Measurements from ENCODE around the gene SASH1. TPM values are rescaled to one million over a fixed set of nuclear protein-coding genes. Genes with fewer than 3 reads are reported as not detected.

Gene SASH1
- total RNA-seq, 1 donor from 2014 or later = 28.7 TPM

- no peaks in the 10 kb centered on the region for H3K9me3 Mint-ChIP-seq
- H3K27ac Mint-ChIP-seq = no peak overlapping the region
- H3K27me3 Mint-ChIP-seq (ENCODE audit: low read depth) = no peaks in the 10 kb centered on the region
- peaks cover 9% of the 10 kb centered on the region for H3K4me1 Mint-ChIP-seq
- H3K36me3 Mint-ChIP-seq = no peaks in the 10 kb centered on the region
- no peak for DNase-seq (ENCODE audit: low spot score in 2 of 2, unreplicated experiment in 2 of 2)
- H3K4me3 Mint-ChIP-seq = no peak overlapping the region
- no peak for TF ChIP-seq CTCF (IDR thresholded peaks at IDR 0.05; ENCODE audit: unreplicated experiment)
Measured at GRCh38 chr6:148311966-148312669, 30.5 kb upstream of the SASH1 start.

- Mint-ChIP-seq H3K4me3 (no peak overlapping the region), H3K27ac (no peak overlapping the region), H3K36me3 (no peaks in the 10 kb centered on the region), H3K9me3 (no peaks in the 10 kb centered on the region), H3K4me1 (no peaks in the 10 kb centered on the region), H3K27me3 (ENCODE audit: low read depth) (no peaks in the 10 kb centered on the region)
- TF ChIP-seq CTCF (IDR thresholded peaks at IDR 0.05; ENCODE audit: unreplicated experiment) = no peak
- no peak for DNase-seq (ENCODE audit: low spot score in 2 of 2, unreplicated experiment in 2 of 2)
Measured at GRCh38 chr6:148313488-148313887, 29.1 kb upstream of the SASH1 start.

GRCh38 chr6:148316308-148316707, 26.3 kb upstream of the SASH1 start:
- DNase-seq (ENCODE audit: low spot score in 2 of 2, unreplicated experiment in 2 of 2) = no peak
- Mint-ChIP-seq H3K9me3 (no peaks in the 10 kb centered on the region), H3K36me3 (no peaks in the 10 kb centered on the region), H3K27ac (no peak overlapping the region), H3K27me3 (ENCODE audit: low read depth) (no peaks in the 10 kb centered on the region), H3K4me1 (no peaks in the 10 kb centered on the region), H3K4me3 (no peak overlapping the region)
- TF ChIP-seq CTCF (IDR thresholded peaks at IDR 0.05; ENCODE audit: unreplicated experiment) = no peak

GRCh38 chr6:148317051-148317450, 25.6 kb upstream of the SASH1 start:
- H3K4me3 Mint-ChIP-seq = no peak overlapping the region
- no peaks in the 10 kb centered on the region for H3K4me1 Mint-ChIP-seq
- no peaks in the 10 kb centered on the region for H3K27me3 Mint-ChIP-seq (ENCODE audit: low read depth)
- H3K9me3 Mint-ChIP-seq = no peaks in the 10 kb centered on the region
- DNase-seq (ENCODE audit: low spot score in 2 of 2, unreplicated experiment in 2 of 2) = no peak
- no peak overlapping the region for H3K27ac Mint-ChIP-seq
- H3K36me3 Mint-ChIP-seq = no peaks in the 10 kb centered on the region
- TF ChIP-seq CTCF (IDR thresholded peaks at IDR 0.05; ENCODE audit: unreplicated experiment) = no peak

- H3K4me1 Mint-ChIP-seq = no peaks in the 10 kb centered on the region
- H3K9me3 Mint-ChIP-seq = no peaks in the 10 kb centered on the region
- H3K4me3 Mint-ChIP-seq = no peak overlapping the region
- no peak overlapping the region for H3K27ac Mint-ChIP-seq
- no peaks in the 10 kb centered on the region for H3K36me3 Mint-ChIP-seq
- no peak for TF ChIP-seq CTCF (IDR thresholded peaks at IDR 0.05; ENCODE audit: unreplicated experiment)
- DNase-seq (ENCODE audit: low spot score in 2 of 2, unreplicated experiment in 2 of 2) = no peak
- no peaks in the 10 kb centered on the region for H3K27me3 Mint-ChIP-seq (ENCODE audit: low read depth)
Measured at GRCh38 chr6:148317739-148318138, 24.9 kb upstream of the SASH1 start.
